ENCODE results near the gene SELENON. TPM values are rescaled to one million over a fixed set of nuclear protein-coding genes. Genes with fewer than 3 reads are reported as not detected.

The SELENON gene
- polyA plus RNA-seq, 3 donors = 1.5 to 31.5 (median 3.5) TPM

- H3K27ac Mint-ChIP-seq = no peak overlapping the region
- Histone ChIP-seq H2AFZ (ENCODE audit: insufficient read depth, low read depth, low read length, poor library complexity, severe bottlenecking) (no peak overlapping the region), H3K4me2 (replicated peaks; ENCODE audit: extremely low read depth, low read length, poor library complexity, severe bottlenecking) (no peak overlapping the region), H3K9ac (ENCODE audit: insufficient read depth, low read length, poor library complexity, severe bottlenecking) (no peak overlapping the region), H3K9me3 (replicated peaks in 1 of 2; ENCODE audit: control insufficient read depth in 1 of 2, insufficient read depth in 1 of 2, low read length in 2 of 2) (no peaks in the 10 kb centered on the region), H3K36me3 (replicated peaks in 1 of 2; ENCODE audit: control insufficient read depth in 1 of 2, insufficient read depth in 2 of 2, low read length in 2 of 2) (peaks cover 79 to 97% of the 10 kb centered on the region in 2 donors), H3K27me3 (ENCODE audit: control insufficient read depth in 2 of 2, insufficient read depth in 2 of 2, low read length in 2 of 2) (no peaks in the 10 kb centered on the region), H3K27ac (ENCODE audit: low read depth in 1 of 2, low read length in 2 of 2) (peak overlapping the region in 1 of 2 donors; percentile 45), H3K4me3 (replicated peaks in 1 of 3; ENCODE audit: low read depth in 2 of 3, low read length in 3 of 3) (no peak overlapping the region), H3K79me2 (ENCODE audit: insufficient read depth, low read length) (peaks cover 9% of the 10 kb centered on the region), H4K20me1 (ENCODE audit: insufficient read depth, low read length) (peaks cover 5% of the 10 kb centered on the region), H3K4me1 (ENCODE audit: control insufficient read depth in 1 of 2, insufficient read depth in 2 of 2, low read length in 2 of 2) (peaks cover 0 to 8% of the 10 kb centered on the region in 2 donors)
- TF ChIP-seq, protein P1, sequence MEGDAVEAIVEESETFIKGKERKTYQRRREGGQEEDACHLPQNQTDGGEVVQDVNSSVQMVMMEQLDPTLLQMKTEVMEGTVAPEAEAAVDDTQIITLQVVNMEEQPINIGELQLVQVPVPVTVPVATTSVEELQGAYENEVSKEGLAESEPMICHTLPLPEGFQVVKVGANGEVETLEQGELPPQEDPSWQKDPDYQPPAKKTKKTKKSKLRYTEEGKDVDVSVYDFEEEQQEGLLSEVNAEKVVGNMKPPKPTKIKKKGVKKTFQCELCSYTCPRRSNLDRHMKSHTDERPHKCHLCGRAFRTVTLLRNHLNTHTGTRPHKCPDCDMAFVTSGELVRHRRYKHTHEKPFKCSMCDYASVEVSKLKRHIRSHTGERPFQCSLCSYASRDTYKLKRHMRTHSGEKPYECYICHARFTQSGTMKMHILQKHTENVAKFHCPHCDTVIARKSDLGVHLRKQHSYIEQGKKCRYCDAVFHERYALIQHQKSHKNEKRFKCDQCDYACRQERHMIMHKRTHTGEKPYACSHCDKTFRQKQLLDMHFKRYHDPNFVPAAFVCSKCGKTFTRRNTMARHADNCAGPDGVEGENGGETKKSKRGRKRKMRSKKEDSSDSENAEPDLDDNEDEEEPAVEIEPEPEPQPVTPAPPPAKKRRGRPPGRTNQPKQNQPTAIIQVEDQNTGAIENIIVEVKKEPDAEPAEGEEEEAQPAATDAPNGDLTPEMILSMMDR (IDR thresholded peaks at IDR 0.05) = no peak
- no peaks in the 10 kb centered on the region for H3K27me3 Mint-ChIP-seq (ENCODE audit: low read depth in 3 of 3)
- no CpG with 5 or more reads among the region's 6 CpGs for WGBS (ENCODE audit: insufficient coverage)
- intact Hi-C loops (cut with micrococcal nuclease) = no loop called here
- no peaks in the 10 kb centered on the region for H3K9me3 Mint-ChIP-seq
- H3K36me3 Mint-ChIP-seq = peaks cover 82 to 84% of the 10 kb centered on the region in 2 donors
- H3K4me3 Mint-ChIP-seq = no peak overlapping the region
- DNase-seq = no peak
- peaks cover 11% of the 10 kb centered on the region for H3K4me1 Mint-ChIP-seq
Observed at GRCh38 chr1:25832336-25833037, 32.5 kb downstream of the SELENON start.

DNA sequence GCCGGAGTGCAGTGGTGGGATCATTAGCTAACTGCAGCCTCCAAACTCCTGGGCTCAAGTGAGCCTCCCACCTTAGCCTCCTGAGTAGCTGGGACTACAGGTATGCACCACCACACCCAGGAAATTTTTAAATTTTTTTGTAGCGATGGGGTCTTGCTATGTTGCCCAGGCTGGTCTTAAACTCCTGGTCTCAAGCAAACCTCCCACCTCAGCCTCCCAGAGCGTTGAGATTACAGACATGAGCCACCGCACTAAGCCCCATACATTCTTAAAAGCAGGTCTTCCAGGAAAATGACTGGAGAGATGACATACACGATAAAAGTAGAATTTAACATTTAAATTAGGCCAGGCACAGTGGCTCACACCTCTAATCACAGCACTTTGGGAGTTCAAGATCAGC lies 33.2 kb downstream of the SELENON start:
- no peak for DNase-seq
- H3K36me3 Mint-ChIP-seq = peaks cover 76 to 77% of the 10 kb centered on the region in 2 donors
- Histone ChIP-seq H3K9me3 (replicated peaks in 1 of 2; ENCODE audit: control insufficient read depth in 1 of 2, insufficient read depth in 1 of 2, low read length in 2 of 2) (no peaks in the 10 kb centered on the region), H3K4me1 (ENCODE audit: control insufficient read depth in 1 of 2, insufficient read depth in 2 of 2, low read length in 2 of 2) (peaks cover 0 to 8% of the 10 kb centered on the region in 2 donors), H3K4me2 (replicated peaks; ENCODE audit: extremely low read depth, low read length, poor library complexity, severe bottlenecking) (no peak overlapping the region), H3K27me3 (ENCODE audit: control insufficient read depth in 2 of 2, insufficient read depth in 2 of 2, low read length in 2 of 2) (no peaks in the 10 kb centered on the region), H2AFZ (ENCODE audit: insufficient read depth, low read depth, low read length, poor library complexity, severe bottlenecking) (no peak overlapping the region), H3K79me2 (ENCODE audit: insufficient read depth, low read length) (peaks cover 9% of the 10 kb centered on the region), H3K4me3 (replicated peaks in 1 of 3; ENCODE audit: low read depth in 2 of 3, low read length in 3 of 3) (no peak overlapping the region), H4K20me1 (ENCODE audit: insufficient read depth, low read length) (peaks cover 5% of the 10 kb centered on the region), H3K36me3 (replicated peaks in 1 of 2; ENCODE audit: control insufficient read depth in 1 of 2, insufficient read depth in 2 of 2, low read length in 2 of 2) (peaks cover 72 to 90% of the 10 kb centered on the region in 2 donors), H3K27ac (ENCODE audit: low read depth in 1 of 2, low read length in 2 of 2) (no peak overlapping the region), H3K9ac (ENCODE audit: insufficient read depth, low read length, poor library complexity, severe bottlenecking) (no peak overlapping the region)
- TF ChIP-seq, protein P1 (IDR thresholded peaks at IDR 0.05) = no peak
- no peaks in the 10 kb centered on the region for H3K27me3 Mint-ChIP-seq (ENCODE audit: low read depth in 3 of 3)
- peaks cover 11% of the 10 kb centered on the region for H3K4me1 Mint-ChIP-seq
- H3K9me3 Mint-ChIP-seq = no peaks in the 10 kb centered on the region
- WGBS (ENCODE audit: insufficient coverage) = 100% methylated on average over 3 of the region's 5 CpGs
- H3K27ac Mint-ChIP-seq = peak overlapping the region in 1 of 7 donors; percentile 68
- no peak overlapping the region for H3K4me3 Mint-ChIP-seq
- intact Hi-C loops (cut with micrococcal nuclease) = no loop called here
